Nephron (organoid): ENCODE data around the gene MTUS2.

Experiments
- H3K27ac Mint-ChIP-seq, 3 experiments: 2 replicates each; pipeline ENCODE4 v1.8.0; 2020; ENCODE audit warnings: mixed read lengths in 3 of 3, mild to moderate bottlenecking in 2 of 3, moderate library complexity in 1 of 3
- H3K27me3 Mint-ChIP-seq: 2 replicates; pipeline ENCODE4 v1.8.0; 2021; ENCODE audit warnings: low read depth, mild to moderate bottlenecking, moderate library complexity, mixed read lengths
- H3K36me3 Mint-ChIP-seq: 2 replicates; pipeline ENCODE4 v1.8.0; 2020; ENCODE audit warnings: low read depth, mixed read lengths
- H3K4me1 Mint-ChIP-seq: 2 replicates; pipeline ENCODE4 v1.8.0; 2020; ENCODE audit warnings: mixed read lengths
- H3K4me3 Mint-ChIP-seq, 3 experiments: 2 replicates each; pipeline ENCODE4 v1.8.0; 2020; ENCODE audit warnings: mild to moderate bottlenecking in 3 of 3, mixed read lengths in 3 of 3, moderate library complexity in 2 of 3
- H3K9me3 Mint-ChIP-seq: 2 replicates; pipeline ENCODE4 v1.8.0; 2020; ENCODE audit warnings: mixed read lengths
- TF ChIP-seq, protein P1 (sequence below), 3 experiments: fragments of 200-600 bp; sonication (generic); IDR thresholded peaks; one replicate each; pipeline ENCODE4 v1.5.0; 2021; ENCODE audit warnings: antibody characterized with exemption in 3 of 3; ENCODE audit not compliant: unreplicated experiment in 3 of 3

Gene MTUS2

DNA sequence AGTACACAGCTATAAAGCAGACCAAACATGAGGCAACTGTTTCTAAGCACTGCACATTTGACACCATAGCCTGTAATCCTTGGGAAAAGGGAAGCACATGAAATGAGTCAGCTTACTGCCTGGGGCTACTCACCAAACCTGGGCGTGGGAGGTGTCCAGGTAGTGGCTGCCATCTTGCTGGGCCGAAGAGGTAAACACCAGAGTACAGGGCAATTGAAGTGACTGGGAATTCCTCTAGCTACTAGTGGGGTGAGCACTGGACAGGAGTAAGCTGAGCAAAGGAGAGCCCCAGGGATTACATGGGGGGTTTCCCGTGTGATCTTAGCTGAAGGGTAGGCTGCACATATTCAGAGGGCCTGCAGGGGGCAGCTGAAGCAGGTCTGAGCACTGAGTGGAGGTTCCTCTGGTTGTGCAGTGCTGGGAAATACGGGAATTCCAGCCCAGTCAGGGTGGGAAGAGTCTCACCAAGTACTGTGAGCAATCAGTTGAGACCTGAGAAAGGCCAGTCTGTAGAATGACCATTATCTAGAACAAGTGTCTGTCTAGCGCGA is 634.9 kb downstream of the MTUS2 start:
- Mint-ChIP-seq H3K9me3 (no peaks in the 10 kb centered on the region), H3K4me3 (no peak overlapping the region), H3K27ac (no peak overlapping the region), H3K4me1 (peaks cover 20% of the 10 kb centered on the region), H3K27me3 (no peaks in the 10 kb centered on the region), H3K36me3 (no peaks in the 10 kb centered on the region)
- TF ChIP-seq, protein P1, sequence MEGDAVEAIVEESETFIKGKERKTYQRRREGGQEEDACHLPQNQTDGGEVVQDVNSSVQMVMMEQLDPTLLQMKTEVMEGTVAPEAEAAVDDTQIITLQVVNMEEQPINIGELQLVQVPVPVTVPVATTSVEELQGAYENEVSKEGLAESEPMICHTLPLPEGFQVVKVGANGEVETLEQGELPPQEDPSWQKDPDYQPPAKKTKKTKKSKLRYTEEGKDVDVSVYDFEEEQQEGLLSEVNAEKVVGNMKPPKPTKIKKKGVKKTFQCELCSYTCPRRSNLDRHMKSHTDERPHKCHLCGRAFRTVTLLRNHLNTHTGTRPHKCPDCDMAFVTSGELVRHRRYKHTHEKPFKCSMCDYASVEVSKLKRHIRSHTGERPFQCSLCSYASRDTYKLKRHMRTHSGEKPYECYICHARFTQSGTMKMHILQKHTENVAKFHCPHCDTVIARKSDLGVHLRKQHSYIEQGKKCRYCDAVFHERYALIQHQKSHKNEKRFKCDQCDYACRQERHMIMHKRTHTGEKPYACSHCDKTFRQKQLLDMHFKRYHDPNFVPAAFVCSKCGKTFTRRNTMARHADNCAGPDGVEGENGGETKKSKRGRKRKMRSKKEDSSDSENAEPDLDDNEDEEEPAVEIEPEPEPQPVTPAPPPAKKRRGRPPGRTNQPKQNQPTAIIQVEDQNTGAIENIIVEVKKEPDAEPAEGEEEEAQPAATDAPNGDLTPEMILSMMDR (IDR thresholded peaks at IDR 0.05; ENCODE audit: unreplicated experiment in 3 of 3) = no peak

DNA sequence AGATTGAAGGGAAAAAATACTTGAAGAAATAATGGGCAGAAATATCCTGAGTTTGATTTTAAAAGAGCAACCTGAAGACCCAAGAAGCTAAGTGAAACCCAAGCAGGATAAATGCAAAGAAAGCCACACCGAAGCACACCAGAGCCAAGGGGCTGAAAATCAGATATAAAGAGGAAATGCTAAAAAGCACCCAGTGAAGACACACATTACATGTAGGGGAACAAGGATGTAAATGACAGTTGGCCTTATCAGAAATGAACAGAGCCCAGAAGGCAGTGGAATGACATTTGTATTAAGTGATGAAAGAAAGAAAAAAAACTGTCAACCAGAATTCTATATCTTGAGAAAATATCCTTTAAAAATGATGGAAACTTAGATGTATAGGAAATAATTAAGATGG is 636.3 kb downstream of the MTUS2 start:
- H3K9me3 Mint-ChIP-seq = no peaks in the 10 kb centered on the region
- TF ChIP-seq, protein P1 (IDR thresholded peaks at IDR 0.05; ENCODE audit: unreplicated experiment in 3 of 3) = no peak
- no peak overlapping the region for H3K27ac Mint-ChIP-seq
- H3K36me3 Mint-ChIP-seq = no peaks in the 10 kb centered on the region
- H3K4me1 Mint-ChIP-seq = peaks cover 9% of the 10 kb centered on the region
- no peak overlapping the region for H3K4me3 Mint-ChIP-seq
- H3K27me3 Mint-ChIP-seq = no peaks in the 10 kb centered on the region

DNA sequence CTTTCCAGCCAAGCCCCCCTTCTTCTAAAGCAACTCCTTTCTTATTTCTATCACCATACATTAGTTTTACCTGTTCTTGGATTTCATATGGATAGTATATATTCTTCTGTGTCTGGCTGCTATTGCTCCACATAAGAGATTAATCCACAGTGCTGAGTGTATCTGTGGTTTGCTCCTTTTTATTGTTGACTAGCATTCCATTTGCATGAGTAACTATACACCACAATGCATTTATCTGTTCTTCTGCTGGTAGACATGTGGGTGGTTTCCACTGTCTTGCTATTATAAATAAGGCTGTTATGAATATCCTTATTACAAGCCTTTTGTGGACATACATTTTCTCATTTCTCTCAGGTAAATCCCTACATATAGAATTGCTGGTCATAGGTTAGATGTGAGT is 637.2 kb downstream of the MTUS2 start:
- H3K36me3 Mint-ChIP-seq = no peaks in the 10 kb centered on the region
- no peaks in the 10 kb centered on the region for H3K9me3 Mint-ChIP-seq
- peaks cover 9% of the 10 kb centered on the region for H3K4me1 Mint-ChIP-seq
- H3K4me3 Mint-ChIP-seq = no peak overlapping the region
- H3K27ac Mint-ChIP-seq = no peak overlapping the region
- no peaks in the 10 kb centered on the region for H3K27me3 Mint-ChIP-seq
- TF ChIP-seq, protein P1 (IDR thresholded peaks at IDR 0.05; ENCODE audit: unreplicated experiment in 3 of 3) = no peak

DNA sequence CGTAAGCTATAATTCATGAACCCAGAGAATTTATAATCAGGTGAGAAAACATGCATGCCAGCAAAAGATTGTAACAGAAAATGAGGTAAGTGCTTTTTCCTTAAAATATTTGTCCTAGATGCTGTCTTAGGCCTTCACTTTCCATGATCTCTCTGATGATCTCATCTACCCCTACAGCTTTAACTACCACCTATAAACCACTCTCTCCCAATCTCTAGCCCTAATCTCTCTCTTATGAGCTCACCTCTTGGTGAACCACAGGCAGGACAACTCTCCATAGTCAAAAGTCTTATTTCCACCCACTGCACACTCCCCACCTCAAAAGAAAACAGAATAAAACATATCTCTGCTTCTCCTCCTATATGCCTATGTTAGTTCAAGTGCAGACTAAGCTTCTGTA is 638.3 kb downstream of the MTUS2 start:
- TF ChIP-seq, protein P1 (IDR thresholded peaks at IDR 0.05; ENCODE audit: unreplicated experiment in 3 of 3) = no peak
- Mint-ChIP-seq H3K9me3 (no peaks in the 10 kb centered on the region), H3K27me3 (no peaks in the 10 kb centered on the region), H3K36me3 (no peaks in the 10 kb centered on the region), H3K4me3 (no peak overlapping the region), H3K27ac (no peak overlapping the region), H3K4me1 (peaks cover 2% of the 10 kb centered on the region)

DNA sequence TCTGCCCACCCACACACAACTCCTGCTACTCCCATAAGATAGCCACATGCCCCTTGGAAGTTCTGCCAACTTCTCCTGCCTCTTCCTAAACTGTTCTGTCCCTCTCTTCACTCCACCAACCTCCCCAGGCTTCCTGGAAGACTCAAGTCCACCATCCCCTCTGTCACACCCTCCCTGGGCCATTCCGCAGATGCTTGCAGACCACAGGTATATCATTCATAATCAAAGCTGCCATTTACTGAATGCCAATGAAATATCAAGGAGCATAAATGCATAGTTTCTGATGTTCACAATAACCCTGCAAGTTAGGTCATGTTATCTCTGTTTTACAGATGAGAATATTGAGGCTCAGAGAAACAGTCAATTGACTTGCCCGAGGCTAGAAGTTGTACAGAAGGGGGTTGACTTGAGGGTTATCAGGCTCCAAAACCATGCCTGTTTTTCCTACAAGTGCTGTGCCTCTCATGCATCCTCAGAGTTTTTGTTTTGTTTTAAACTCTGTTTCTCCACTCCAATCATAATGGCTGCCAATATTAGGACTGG is 639.7 kb downstream of the MTUS2 start:
- Mint-ChIP-seq H3K4me3 (no peak overlapping the region), H3K27me3 (no peaks in the 10 kb centered on the region), H3K9me3 (no peaks in the 10 kb centered on the region), H3K27ac (no peak overlapping the region), H3K4me1 (no peaks in the 10 kb centered on the region), H3K36me3 (no peaks in the 10 kb centered on the region)
- TF ChIP-seq, protein P1 (IDR thresholded peaks at IDR 0.05; ENCODE audit: unreplicated experiment in 3 of 3) = no peak

DNA sequence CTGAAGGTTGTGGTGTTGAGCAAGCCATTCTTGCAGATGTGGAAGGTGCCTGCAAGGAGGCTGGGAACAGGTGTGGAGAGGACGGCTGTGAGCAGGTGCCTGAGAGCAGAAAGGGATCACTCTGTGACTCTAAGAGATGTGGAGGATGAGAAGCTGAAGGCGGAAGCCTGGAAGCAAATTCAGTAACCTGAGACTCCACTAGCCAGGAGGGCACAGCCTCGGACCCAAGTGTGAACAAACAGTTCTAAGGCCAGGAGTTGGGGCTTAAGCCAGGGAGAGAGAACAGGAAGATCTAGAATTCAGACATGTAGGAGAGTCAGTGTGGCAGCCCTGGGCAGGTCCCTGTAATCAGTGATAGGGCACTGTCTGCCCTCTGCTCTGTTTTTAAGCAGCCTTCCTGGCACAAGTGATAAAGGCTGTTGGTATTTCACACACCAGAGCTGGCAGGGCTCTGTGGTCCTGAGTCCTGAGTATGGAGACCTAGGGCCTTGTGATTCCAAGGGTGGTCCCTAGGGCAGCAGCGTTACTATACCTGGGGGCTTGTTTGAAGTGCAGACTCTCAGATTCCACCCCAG is 644.1 kb downstream of the MTUS2 start:
- TF ChIP-seq, protein P1 (IDR thresholded peaks at IDR 0.05; ENCODE audit: unreplicated experiment in 3 of 3) = no peak
- no peak overlapping the region for H3K4me3 Mint-ChIP-seq
- H3K27me3 Mint-ChIP-seq = no peaks in the 10 kb centered on the region
- no peak overlapping the region for H3K27ac Mint-ChIP-seq
- no peaks in the 10 kb centered on the region for H3K36me3 Mint-ChIP-seq
- peaks cover 5% of the 10 kb centered on the region for H3K4me1 Mint-ChIP-seq
- H3K9me3 Mint-ChIP-seq = no peaks in the 10 kb centered on the region
